Stimulated activated CD8-positive, alpha-beta memory T cell treated with anti-CD3 and anti-CD28 coated beads, Interleukin-15, amount 100 ng/mL, for 24 hours (primary cell): ENCODE data around the gene GPR149.

ENCODE experiments used
- DNase-seq: peaks from one replicate; pipeline ENCODE4 v3.0.0-alpha.2; 2020; ENCODE audit warnings: low read depth

The GPR149 gene

DNA sequence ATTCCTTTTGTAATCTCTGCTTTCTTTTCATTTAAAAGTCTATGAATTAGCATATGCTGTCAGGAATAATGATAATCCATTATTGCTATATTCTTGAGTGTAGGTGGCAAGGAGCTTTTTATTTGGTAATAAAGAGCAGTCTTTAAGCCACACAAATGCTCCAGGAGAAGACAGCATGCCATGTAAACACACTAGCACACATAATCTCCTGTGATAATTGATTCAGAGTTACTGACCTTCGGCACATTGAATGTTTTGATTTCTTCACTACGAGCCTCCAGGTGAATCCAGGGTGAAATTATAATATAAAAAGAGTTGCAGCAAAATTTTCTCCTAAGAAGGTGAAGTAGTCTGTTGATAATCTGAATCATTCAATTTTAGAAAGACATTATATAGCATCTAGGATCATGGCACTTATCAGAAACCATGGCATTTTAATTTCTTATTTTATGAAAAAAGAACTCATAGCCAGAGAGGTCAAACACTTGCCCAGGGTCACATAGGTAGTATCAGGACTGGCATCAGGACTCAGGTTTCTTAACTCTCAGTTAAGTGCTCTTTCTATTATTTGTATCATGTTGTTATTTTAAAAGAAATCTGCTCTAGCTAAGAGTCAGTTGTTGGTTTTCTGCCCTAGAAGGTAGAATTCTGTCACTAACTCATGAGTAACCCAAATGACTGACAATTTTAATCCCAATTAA lies 84.4 kb downstream of the GPR149 start:
- no peak for DNase-seq

DNA sequence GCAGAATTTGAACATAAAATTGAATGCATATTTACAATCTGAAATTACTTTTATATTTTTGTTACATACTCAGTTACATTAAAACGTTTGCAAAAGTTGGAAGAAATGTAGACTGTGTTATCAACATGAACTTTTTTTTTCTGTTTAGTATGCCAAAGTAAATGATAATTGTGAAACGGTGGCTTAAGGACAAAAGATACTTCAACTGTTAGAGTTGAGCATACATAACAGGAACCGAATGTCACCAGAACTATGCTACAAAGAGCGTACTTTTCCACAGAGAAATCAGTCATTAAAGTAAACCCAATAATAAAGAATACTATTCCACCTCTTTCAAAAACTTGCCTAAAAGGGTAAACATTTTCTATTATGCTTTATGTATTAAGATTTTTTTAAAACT lies 91.4 kb downstream of the GPR149 start:
- no peak for DNase-seq

DNA sequence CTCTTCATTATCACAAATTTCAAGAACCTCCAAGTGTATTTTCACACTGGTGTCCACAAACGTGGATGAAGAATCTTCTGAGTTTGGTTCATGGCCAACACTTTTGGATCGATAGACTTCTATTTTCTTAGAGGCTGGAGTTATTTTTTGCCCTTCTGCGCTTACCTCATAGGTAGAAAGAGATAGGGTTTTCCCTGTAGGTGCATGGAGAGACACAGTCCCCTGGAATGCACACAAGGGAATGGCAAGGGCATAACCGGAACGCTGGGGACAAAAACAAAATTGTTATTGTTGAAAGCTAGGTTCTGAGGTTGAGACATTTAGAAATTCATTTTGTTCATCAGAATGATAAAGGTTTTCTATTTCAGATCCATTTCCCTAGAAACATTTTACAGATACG lies 92.0 kb downstream of the GPR149 start:
- DNase-seq = no peak

DNA sequence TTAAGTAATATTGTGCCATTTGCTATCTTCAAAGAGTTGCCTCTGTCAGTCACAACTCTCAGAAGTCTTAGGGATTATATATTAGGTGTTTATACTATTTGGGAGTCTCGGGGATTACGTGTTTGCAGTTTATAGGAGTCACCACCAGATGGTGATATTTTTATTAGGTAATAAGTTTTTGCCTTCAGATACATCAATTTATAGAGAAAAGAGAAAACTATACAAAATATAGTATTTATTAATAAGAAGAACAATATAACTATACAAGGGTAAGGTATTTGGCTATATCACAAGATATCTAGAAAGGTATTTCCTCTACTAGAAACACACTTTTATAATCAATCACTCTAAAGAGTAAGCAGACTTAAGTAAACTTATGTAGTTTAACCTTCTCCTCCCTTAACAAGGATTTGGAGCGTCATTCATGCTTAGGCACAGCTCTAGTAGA lies 95.0 kb downstream of the GPR149 start:
- DNase-seq = no peak

DNA sequence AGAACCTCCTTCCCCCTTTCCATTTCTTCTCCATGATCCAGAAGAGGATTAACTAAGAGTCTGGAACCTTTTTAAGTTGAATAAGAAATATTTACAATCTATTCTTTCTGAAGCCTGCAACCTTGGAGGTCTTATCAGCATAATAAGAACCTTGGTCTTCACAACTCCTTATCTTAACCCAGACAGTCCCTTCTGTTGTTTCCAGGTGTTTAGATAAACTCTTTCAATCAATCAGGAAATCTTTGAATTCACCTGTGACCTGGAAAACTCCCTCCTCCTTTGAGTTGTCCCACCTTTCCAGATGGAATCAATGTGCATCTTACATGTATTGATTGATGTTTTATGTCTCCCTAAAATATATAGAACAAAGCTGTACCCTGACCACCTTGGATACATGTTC lies 102.1 kb downstream of the GPR149 start:
- no peak for DNase-seq

DNA sequence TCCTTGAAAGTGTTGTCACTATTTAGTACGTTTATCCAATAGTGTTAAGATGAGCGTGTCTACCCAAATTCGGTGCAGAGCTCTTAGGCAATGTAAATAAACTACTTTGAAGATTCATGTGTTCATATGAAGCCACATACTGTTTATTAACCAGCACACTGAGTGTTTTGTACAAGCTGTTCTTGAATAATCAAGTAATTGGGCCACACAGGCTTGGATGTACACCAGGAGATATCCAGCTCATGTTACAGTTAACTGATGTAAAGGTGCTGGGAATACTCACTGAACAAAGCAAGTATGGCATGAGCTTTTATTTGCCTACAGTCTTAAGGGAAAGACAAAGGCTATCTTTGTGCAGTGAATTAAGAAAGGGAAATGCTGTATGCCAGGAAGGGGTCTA lies 105.1 kb downstream of the GPR149 start:
- no peak for DNase-seq

DNA sequence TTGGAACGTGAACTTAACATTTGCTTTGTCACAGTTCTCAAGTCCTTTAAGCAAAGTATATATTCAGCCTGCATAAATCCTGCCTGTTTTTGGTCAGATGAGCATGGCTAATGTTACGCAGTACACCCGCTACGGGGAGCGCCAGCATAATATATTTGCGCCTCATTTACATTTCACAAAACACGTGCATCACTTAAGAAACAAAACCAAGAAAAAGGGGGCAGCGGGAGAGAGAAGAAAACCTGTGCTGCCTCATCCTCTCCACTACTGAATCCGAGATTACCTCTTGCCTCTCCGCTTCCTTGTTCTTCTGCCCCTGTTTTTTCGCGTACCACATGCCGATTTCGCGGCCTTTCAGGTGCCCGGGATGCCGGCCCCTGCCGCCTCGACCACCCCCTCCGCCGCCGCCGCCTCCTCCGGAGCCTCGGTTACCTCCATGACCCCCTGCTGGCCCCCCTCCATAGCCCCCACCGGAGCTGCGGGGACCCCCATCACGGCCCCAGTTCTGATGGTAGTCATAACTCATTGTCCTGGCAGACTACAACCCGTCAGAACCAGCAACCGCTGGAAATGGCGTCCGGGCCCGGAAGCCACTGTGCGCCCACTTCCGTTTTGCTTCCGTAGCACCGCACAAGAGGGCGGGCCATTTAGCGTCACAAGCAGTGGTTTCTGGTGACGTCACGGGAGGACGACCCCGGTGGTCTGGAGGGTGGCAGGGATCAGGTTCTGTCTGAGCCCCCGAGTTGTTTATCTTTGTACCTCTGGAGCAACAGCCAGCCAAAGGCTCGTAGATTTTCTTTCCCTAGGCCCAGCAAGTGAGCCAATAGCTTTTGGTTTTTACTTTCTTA lies 105.9 kb downstream of the GPR149 start, which contains the start of gene DHX36:
TSS of gene DHX36 (minus strand) at position 597 of the 848 bp plus-strand sequence. CDS start at position 526, 71 bp downstream.
- peak; percentile 68 for DNase-seq

DNA sequence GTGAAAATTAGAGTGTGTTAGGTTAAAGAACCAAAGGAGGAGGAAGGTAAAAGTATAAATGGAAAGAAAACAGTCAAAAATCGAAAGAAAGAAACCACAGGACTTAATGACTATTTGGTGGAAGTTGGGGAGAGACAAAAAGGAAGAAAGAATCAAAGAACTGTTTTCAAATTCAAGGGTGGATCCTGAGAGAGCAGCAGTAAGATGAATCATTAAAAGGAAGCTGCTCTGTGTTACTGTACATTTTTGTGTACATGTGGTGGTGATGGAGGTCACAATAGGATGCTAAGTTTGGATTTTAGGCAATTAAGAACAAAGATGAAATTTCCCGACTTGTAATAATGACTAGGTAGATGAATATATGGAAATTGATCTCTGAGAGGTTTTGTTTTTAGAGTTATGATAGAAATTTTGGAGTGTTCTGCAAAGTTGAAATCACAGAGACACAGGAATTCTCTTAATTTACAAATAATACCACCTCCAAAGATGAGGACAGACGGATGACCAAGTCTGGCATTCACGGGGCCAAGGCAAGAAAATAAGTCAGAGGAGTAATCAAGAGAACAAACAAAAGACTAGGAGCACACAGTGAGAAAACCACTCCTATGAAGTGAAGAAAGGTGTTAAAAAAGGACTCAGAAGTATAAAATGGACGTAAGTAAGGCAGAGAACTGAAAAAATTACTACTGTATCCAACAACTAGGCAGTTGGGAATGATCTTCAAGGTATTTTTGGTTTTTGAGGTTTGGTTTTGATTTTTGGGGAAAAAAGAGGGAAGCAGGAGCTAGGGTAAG lies 112.8 kb downstream of the GPR149 start:
- no peak for DNase-seq

DNA sequence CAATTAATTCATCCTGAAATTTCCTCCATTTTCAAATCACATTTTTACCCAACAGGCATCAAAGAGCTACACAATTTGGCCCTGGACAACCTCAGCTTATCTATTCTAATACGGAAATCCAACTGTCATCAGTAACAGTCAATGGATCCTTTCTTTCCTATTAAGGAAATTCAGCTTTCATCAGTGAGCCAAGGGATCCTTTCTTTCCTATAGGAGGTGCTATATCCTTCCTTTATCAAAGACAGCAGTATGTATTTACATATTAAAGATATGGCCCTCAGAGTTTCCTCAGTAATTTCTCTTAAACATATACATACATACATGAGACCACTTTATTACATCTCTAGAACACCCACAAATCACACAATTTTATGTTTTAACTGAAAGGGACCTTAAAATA lies 115.8 kb downstream of the GPR149 start:
- no peak for DNase-seq

DNA sequence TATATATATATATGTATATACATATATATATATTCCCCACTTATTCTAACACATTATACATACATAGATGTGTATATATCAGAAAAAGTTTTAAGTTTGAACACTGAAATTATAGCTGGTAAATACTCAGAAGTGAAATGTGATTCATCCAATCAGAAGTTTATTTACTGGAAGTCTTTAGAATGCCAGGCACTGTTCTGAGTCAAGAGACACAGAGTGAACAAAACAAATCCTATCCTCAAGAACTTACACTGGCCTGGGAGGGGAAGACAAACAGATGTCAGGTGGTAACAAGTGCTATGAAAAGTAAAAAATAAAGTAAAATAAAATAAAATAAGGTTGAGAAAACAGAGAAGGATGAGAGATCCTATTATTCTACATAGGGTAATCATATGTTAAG lies 119.2 kb downstream of the GPR149 start:
- no peak for DNase-seq

DNA sequence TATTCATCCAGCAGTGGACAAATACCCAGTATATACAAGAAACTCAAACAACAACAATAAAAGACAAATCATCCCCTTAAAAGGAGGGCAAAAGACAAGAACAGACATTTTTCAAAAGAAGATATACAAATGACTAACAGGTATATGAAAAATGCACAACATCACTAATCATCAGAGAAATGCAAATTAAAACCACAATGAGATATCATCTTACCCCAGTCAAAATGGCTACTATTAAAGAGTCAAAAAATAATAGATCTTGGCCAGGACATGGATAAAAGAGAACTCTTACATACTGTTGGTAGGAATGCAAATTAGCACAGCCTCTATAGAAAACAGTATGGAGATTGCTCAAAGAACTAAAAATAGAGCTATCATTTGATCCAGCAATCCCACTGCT lies 122.6 kb downstream of the GPR149 start:
- no peak for DNase-seq

DNA sequence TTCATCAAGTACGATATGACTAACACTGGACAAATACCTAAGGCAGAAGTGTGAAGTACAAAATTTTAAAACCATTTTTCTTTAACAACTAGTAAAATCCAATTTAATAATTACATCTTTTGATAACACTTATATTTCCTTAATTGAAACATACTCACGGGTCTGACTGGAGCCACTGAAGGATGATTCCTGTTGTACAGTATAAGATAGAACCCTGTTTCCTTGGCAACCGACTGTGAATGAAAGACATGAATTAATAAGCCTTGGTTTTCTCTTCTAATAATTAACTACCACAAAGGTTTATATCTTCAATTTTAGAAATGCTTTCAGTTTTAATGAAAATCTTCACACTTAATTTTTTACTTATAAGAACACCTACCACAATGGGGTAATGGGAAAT lies 125.1 kb downstream of the GPR149 start:
- no peak for DNase-seq

DNA sequence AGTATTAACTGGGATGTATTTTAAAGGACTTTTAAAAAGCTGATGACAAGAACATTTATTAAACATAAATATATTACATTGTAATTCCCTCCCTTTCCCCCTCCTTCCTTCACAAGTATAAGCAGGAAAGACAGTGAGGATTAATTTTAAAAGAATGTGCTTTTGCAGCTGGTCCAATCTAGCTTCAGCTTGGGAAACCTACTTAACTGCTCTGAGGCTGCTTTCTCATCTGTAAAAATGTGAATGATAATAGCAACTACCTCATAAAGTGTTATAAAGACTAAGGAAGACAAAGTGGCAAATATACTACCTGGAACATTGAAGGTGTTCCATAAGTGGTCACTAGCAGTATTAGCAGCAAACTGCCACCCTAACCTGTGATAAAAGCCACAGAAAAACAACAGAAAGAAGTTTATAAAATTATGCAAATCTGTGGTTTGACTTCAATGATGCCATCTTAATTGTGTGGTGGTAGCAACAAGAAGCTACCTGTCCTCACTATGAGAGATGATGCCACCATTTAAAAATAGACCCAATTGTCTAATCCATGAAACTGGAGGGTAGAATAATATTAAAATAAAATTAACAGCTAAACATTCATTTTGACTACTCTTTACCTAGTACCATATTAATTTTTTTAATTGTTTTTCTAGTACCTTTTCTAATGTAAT lies 125.7 kb downstream of the GPR149 start:
- no peak for DNase-seq

DNA sequence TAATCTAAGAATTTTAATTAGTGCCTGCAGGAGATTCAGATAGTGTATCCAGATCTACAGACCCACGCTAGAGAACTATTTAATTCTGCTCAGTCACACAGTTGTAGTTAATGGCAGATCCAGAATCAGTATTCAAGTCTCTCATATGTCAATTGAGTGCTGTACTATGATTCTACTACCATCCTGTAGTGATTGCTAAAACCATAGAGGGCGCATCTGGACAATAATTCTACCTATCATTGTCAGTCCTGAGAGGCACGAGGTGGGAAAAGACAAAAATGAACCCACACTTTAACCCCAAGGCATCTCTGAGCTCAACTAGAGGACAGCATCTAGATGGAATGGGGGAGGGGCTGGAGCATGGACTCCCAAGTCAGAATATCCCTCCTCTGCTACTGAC lies 128.4 kb downstream of the GPR149 start:
- DNase-seq = no peak

DNA sequence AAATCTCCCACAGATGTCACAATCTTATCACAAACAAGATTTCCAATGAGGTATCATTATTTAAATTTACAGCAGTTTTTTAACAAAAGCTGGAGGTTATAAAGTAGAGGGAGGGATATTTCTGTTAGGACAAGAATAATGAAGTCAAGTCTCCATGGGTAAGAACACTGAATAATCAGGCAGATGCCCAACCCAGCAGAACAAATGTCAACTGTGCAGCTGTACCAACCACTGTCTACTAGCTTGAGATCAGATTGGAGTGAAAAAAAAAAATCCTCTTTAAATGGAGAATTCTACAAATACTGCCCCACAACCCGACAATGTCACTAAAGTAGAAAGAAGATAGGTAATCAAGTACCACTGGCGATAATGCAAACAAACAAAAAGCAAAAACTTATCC lies 136.0 kb downstream of the GPR149 start:
- no peak for DNase-seq

DNA sequence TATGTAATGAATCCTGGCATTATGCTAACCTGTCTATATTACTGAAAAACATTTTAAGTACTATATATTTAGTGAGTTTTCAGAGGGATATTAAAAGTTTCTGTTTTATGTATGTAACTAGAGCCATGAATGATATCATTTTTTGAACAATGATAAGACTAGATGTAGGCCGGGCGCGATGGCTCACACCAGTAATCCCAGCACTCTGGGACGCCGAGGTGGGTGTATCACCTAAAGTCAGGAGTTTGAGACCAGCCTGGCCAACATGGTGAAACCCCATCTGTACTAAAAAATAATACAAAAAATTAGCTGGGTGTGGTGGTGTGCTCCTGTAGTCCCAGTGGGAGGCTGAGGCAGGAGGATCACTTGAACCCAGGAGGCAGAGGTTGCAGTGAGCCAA lies 139.8 kb downstream of the GPR149 start:
- DNase-seq = no peak
